Measurements from ENCODE around the gene KCNK6.

DNA sequence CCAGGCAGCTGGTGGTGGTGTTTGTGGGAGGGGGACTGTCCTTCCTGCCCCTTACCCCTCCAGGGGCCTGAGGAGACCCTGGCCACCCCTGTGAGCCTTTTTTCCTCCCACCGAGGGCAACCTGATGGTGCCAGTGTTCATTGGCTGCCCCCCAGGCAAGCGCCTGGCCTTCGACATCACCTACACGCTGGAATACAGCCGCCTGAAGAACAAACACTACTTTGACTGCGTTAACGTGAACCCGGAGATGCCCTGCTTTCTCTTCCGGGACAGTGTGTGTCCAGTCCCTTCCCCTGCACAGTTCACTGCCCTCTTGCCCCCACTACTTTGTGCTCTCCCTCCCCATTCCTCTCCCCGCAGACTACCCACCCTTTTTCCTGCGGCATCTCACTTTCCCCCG lies 47.4 kb downstream of the KCNK6 start:
- TF ChIP-seq GABPA (IDR thresholded peaks at IDR 0.05; ENCODE audit: low read depth) (no peak), SPI1 (IDR thresholded peaks at IDR 0.05; ENCODE audit: borderline replicate concordance, low read depth) (no peak), POLR2AphosphoS5 (IDR thresholded peaks at IDR 0.05; ENCODE audit: low read depth) (no peak)
- TF ChIP-seq, protein P1, sequence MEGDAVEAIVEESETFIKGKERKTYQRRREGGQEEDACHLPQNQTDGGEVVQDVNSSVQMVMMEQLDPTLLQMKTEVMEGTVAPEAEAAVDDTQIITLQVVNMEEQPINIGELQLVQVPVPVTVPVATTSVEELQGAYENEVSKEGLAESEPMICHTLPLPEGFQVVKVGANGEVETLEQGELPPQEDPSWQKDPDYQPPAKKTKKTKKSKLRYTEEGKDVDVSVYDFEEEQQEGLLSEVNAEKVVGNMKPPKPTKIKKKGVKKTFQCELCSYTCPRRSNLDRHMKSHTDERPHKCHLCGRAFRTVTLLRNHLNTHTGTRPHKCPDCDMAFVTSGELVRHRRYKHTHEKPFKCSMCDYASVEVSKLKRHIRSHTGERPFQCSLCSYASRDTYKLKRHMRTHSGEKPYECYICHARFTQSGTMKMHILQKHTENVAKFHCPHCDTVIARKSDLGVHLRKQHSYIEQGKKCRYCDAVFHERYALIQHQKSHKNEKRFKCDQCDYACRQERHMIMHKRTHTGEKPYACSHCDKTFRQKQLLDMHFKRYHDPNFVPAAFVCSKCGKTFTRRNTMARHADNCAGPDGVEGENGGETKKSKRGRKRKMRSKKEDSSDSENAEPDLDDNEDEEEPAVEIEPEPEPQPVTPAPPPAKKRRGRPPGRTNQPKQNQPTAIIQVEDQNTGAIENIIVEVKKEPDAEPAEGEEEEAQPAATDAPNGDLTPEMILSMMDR (IDR thresholded peaks at IDR 0.05; ENCODE audit: insufficient read depth, low read length), result no peak
